Transverse colon (tissue), 4 donors: ENCODE measurements around the gene JSRP1. TPM values are rescaled to one million over a fixed set of nuclear protein-coding genes. Genes with fewer than 3 reads are reported as not detected.

Source experiments
- DNase-seq: peaks from one replicate; pipeline ENCODE4 v3.0.0-alpha.2; 2019
- H3K27ac ChIP-seq, 4 donors: fragments of 200-600 bp; sonication (generic); 2 replicates each; pipeline ENCODE4 v1.5.1; 2016 to 2018; ENCODE audit warnings: inconsistent platforms in 4 of 4
- H3K27me3 ChIP-seq: fragments of 200-600 bp; sonication (generic); 2 replicates; pipeline ENCODE4 v1.5.1; 2017; ENCODE audit warnings: inconsistent platforms
- H3K36me3 ChIP-seq, 4 donors: fragments of 200-600 bp; sonication (generic); 2 replicates each; pipeline ENCODE4 v1.5.1; 2017 to 2019; ENCODE audit warnings: inconsistent platforms in 4 of 4
- H3K4me1 ChIP-seq, 4 donors: fragments of 200-600 bp; sonication (generic); 2 replicates each; pipeline ENCODE4 v1.5.1; 2017 to 2020; ENCODE audit warnings: inconsistent platforms in 4 of 4
- H3K4me3 ChIP-seq, 4 donors: fragments of 200-600 bp; sonication (generic); 1 replicate in 1 of 4; 2 replicates in 3 of 4; pipeline versions ENCODE4 v1.5.1 to v1.6.1; 2017 to 2019; ENCODE audit warnings: inconsistent platforms in 4 of 4
- H3K9me3 ChIP-seq, 2 donors: fragments of 200-600 bp; sonication (generic); 2 replicates each; pipeline ENCODE4 v1.5.1; 2017 to 2019; ENCODE audit warnings: inconsistent platforms in 2 of 2
- EP300 ChIP-seq: sonication (generic); formaldehyde crosslinking; IDR thresholded peaks from one replicate; pipeline ENCODE4 v1.6.1; 2017; ENCODE audit warnings: antibody characterized with exemption, low read depth
- POLR2A ChIP-seq: fragments of 450-650 bp; IDR thresholded peaks from one replicate; pipeline ENCODE4 v1.6.1; 2016; ENCODE audit warnings: antibody characterized with exemption, mild to moderate bottlenecking, moderate library complexity
- POLR2AphosphoS5 ChIP-seq, 3 donors: sonication (generic); formaldehyde crosslinking; IDR thresholded peaks; one replicate each; pipeline ENCODE4 v1.6.1; 2016; ENCODE audit warnings: antibody characterized with exemption in 3 of 3
- WGBS, 2 donors: methylation state at CpG; one replicate each; pipeline ENCODE4 v1.1.5; 2018; ENCODE audit warnings: low coverage in 1 of 2; 5-methylcytosine and 5-hydroxymethylcytosine counted together
- in situ Hi-C, 4 donors: fragments of 200-750 bp; cut with MboI; loops; one replicate each; pipeline versions ENCODE4 v1.15.0 to v1.15.1; 2017; ENCODE audit warnings: low sequenced_read_pairs in 3 of 4, low pct_ligation_motif_present in 1 of 4, low pct_unique_long_range_greater_than_20kb in 1 of 4
- intact Hi-C: fragments of 100-400 bp; cut with DNase I; formaldehyde crosslinking; loops from one replicate; pipeline ENCODE4 v1.15.1; 2023; ENCODE audit warnings: low total_unique reads
- total RNA-seq, 4 donors: library from RNA; depleted of rRNA; stranded (reverse); fragments of >200 nt; gene quantifications; one replicate each; pipeline ENCODE4 v1.1.0, GENCODE V29; 2016
- TF ChIP-seq, protein P1 (sequence below), 5 experiments: fragments of 200-600 bp in 3 of 5; fragments of 450-650 bp in 2 of 5; sonication (generic) in 3 of 5; IDR thresholded peaks; 1 replicate in 2 of 5; 2 replicates in 3 of 5; pipeline ENCODE4 v1.5.1; 2016 to 2017; ENCODE audit warnings: antibody characterized with exemption in 5 of 5, inconsistent platforms in 3 of 5, mild to moderate bottlenecking in 2 of 5, moderate library complexity in 1 of 5

JSRP1 gene
- total RNA-seq, 4 donors from 2014 or later, result 5.6 TPM; not detected in 3

DNA sequence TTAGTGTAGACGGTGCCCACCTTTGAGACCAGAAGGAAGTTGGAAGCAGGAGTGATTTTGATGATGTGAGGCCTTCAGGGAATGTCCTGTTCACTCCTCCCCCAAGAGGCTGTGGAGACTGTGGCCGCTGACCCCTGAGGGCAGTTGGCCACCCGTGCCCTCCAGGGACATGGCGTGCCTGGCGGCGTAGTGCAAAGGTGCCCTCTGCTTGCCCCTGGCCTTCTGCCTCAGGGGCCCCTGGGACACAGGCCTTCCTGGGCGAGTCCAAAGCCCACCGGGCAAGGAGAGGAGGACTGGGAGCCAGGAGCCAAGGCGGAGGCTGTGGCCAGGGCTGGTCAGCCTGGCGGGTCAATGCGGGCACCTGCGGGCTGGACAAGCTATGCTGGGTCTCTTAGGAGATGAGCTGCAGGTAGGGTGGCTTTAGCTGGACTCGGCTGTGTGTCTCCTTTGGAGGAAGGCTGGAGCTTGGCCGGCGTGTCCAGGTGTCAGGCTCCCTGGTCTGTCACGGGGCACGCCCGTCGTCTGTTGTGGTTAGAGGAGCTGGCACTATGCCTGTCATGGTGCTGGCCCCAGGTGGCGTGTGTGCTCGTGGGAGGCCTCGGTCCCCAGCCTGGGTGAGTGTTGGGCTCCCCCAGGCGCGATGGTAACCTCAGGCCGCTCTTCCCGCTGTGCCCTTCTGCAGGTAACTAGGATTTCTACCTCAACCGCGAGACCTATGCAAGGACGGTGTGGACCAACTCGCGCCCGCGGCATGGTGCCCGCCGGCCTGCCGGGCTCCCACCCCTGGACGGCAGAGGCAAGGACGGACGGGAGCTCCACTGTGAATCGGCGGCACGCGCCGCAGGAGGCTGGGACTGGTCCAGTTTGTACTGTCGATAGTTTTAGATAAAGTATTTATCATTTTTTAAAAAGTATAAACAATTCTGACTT is 26.8 kb downstream of the JSRP1 start:
- 93 to 98% methylated on average over 14 to 40 of the region's 45 CpGs for WGBS, 2 donors
- no peaks in the 10 kb centered on the region for H3K9me3 ChIP-seq

DNA sequence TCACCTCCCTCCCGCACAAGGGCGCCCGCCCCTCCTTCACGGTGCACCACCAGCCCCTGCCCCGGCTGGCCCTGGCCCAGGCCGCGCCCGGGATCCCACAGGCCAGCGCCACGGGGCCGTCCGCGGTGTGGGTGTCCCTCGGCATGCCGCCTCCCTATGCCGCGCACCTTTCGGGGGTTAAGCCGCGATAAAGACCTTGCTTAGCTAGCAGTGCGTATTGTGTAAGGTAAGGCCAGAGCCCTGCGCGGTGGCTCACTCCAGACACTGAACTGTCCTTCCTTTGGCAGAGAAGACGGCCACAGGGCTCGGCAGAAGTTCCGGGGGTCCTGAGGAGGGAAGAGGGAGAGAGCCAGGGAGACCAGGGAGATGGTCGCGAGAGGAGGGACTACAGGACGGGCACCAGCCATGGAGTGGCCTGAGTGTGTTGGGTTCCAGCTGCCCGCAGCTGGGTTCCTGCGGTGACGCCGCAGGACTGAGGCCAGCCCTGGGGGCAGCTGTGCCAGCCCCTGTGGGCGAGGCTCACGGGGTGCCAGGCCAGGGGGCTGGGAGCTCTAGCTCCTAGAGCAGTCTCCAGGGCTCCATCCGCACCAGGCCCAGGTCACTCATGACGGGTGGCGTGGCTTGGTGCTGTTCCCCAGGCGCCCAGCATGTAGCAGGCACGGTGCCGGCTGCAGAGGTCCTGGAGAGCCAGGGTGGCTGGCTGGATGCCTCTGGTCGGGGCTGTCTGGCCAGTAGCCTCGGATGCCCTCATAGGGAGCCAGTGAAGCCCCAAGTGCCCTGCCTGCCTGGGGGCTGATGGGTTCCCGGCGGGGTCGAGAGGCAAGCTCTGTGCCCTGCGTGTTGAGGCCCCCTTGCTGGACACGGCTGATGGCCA is 27.8 kb downstream of the JSRP1 start:
- no peaks in the 10 kb centered on the region for H3K27me3 ChIP-seq
- peaks cover 0 to 24% (median 8%) of the 10 kb centered on the region in 4 donors for H3K36me3 ChIP-seq
- DNase-seq, result no peak
- in situ Hi-C loops (no loop called here), intact Hi-C loops (no loop called here)
- no peaks in the 10 kb centered on the region for H3K9me3 ChIP-seq
- 91 to 92% methylated on average over 5 to 40 of the region's 48 CpGs for WGBS, 2 donors
- TF ChIP-seq EP300 (no peak), POLR2A (no peak), POLR2AphosphoS5 (IDR thresholded peaks at IDR 0.05) (no peak)
- TF ChIP-seq, protein P1, sequence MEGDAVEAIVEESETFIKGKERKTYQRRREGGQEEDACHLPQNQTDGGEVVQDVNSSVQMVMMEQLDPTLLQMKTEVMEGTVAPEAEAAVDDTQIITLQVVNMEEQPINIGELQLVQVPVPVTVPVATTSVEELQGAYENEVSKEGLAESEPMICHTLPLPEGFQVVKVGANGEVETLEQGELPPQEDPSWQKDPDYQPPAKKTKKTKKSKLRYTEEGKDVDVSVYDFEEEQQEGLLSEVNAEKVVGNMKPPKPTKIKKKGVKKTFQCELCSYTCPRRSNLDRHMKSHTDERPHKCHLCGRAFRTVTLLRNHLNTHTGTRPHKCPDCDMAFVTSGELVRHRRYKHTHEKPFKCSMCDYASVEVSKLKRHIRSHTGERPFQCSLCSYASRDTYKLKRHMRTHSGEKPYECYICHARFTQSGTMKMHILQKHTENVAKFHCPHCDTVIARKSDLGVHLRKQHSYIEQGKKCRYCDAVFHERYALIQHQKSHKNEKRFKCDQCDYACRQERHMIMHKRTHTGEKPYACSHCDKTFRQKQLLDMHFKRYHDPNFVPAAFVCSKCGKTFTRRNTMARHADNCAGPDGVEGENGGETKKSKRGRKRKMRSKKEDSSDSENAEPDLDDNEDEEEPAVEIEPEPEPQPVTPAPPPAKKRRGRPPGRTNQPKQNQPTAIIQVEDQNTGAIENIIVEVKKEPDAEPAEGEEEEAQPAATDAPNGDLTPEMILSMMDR (IDR thresholded peaks at IDR 0.05), result no peak
- no peak overlapping the region for H3K4me3 ChIP-seq
- H3K27ac ChIP-seq, result peak overlapping the region in 1 of 4 donors; percentile 29
- peaks cover 0 to 1% (median 0%) of the 10 kb centered on the region in 4 donors for H3K4me1 ChIP-seq

More for the DNA sequence above, 26.8 kb downstream of the JSRP1 start:
- Histone ChIP-seq H3K36me3 (peaks cover 0 to 25% (median 8%) of the 10 kb centered on the region in 4 donors), H3K27me3 (no peaks in the 10 kb centered on the region), H3K4me3 (no peak overlapping the region), H3K4me1 (peaks cover 3 to 11% (median 9%) of the 10 kb centered on the region in 4 donors), H3K27ac (no peak overlapping the region)
- intact Hi-C loops (no loop called here), in situ Hi-C loops (no loop called here)
- DNase-seq, result no peak
- TF ChIP-seq EP300, result no peak
- no peak for TF ChIP-seq POLR2AphosphoS5 (IDR thresholded peaks at IDR 0.05)
- TF ChIP-seq POLR2A, result no peak
- TF ChIP-seq, protein P1 (IDR thresholded peaks at IDR 0.05), result no peak

DNA sequence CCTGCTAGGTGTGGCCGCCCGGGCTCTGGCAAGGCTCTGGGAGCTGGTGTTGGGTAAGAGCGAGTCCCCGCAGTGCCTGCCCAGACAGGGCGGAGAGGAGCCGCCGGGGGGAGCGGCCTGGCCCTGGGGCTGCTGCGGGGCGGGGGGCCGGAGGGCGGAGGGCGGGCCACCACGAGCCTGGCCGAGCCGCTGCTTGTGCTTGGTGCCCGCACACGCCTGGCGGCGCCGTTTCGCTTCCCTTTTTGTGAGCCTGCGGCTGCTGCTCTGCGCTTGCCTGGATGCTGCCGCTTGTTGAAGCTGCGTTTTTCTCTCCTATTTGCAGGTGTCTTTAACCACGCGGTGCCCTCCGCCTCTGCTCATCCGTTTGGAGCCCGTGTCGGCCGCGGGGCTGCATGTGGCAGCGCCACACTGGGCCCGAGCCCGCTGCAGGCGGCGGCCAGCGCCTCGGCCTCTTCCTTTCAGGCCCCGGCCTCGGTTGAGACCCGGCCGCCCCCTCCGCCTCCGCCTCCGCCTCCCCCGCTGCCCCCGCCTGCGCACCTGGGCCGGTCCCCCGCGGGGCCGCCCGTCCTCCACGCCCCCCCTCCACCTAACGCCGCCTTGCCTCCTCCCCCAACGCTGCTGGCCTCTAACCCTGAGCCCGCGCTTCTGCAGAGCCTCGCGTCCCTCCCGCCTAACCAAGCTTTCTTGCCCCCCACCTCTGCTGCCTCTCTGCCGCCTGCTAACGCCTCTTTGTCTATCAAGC is 28.6 kb downstream of the JSRP1 start:
- Histone ChIP-seq H3K27ac (peak overlapping the region in 2 of 4 donors; percentile 29 to 30), H3K27me3 (no peaks in the 10 kb centered on the region), H3K4me3 (no peak overlapping the region), H3K36me3 (peaks cover 0 to 20% (median 8%) of the 10 kb centered on the region in 4 donors), H3K9me3 (no peaks in the 10 kb centered on the region), H3K4me1 (no peaks in the 10 kb centered on the region)
- TF ChIP-seq, protein P1 (IDR thresholded peaks at IDR 0.05), result no peak
- no peak for TF ChIP-seq POLR2AphosphoS5 (IDR thresholded peaks at IDR 0.05)
- TF ChIP-seq EP300, result no peak
- no peak for TF ChIP-seq POLR2A
- peak; percentile 71 for DNase-seq
- intact Hi-C loops, result no loop called here
- in situ Hi-C loops, result no loop called here
- 88% methylated on average over 67 of the region's 67 CpGs; no CpG with 5 or more reads in 1 of the 2 donors for WGBS, 2 donors
